ENCODE data around the gene MAP2K6. TPM values are rescaled to one million over a fixed set of nuclear protein-coding genes. Genes with fewer than 3 reads are reported as not detected.

The MAP2K6 gene
- total and polyA plus RNA-seq, 10 of the 15 experiments (the other 5 are each of a cell fraction or from before 2014, with no cell fraction given) = 15.6 to 70.3 (median 22.9) TPM

DNA sequence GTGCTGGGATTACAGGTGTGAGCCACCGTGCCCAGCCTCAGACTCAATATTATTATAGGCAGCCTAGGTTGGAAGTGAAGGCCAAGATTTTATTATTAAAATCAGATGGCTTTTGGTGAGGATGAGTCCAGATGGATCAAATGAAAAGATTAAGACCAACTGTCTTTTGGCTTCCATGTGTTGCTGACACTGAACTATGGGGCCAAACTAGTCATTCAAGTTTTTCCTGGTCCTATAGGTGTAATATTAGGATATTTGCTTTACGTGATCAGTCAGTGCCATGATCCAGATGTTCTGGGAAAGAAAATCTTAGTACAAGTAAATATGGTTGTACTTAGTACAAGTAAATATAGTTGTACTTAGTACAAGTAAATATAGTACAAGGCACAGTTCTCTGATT, 140.6 kb downstream of the MAP2K6 start:
- Histone ChIP-seq H3K4me3 (no peak overlapping the region), H3K4me2 (ENCODE audit: control insufficient read depth, insufficient read depth) (no peak overlapping the region), H3K36me3 (ENCODE audit: control insufficient read depth in 2 of 2, insufficient read depth in 2 of 2, low read length in 1 of 2) (no peaks in the 10 kb centered on the region; a peak in 1 of 4 replicates), H3K27me3 (replicated peaks in 1 of 2; ENCODE audit: control insufficient read depth in 2 of 2, insufficient read depth in 2 of 2, low read length in 1 of 2) (no peaks in the 10 kb centered on the region), H4K20me1 (ENCODE audit: control insufficient read depth, insufficient read depth) (no peaks in the 10 kb centered on the region), H3K4me1 (ENCODE audit: control insufficient read depth, insufficient read depth, low read length) (peaks cover 11% of the 10 kb centered on the region; the same call in 1 of the 2 replicates), H2AFZ (ENCODE audit: control insufficient read depth, low read depth, low read length) (no peak overlapping the region), H3K9me3 (replicated peaks; ENCODE audit: control insufficient read depth, insufficient read depth, low read length) (peaks cover 5% of the 10 kb centered on the region; the same call in 2 of the 3 replicates), H3K9ac (ENCODE audit: control insufficient read depth, insufficient read depth, low read length) (no peak overlapping the region), H3K79me2 (ENCODE audit: control insufficient read depth, insufficient read depth, low read length) (no peaks in the 10 kb centered on the region), H3K27ac (ENCODE audit: control insufficient read depth, insufficient read depth) (no peak overlapping the region)
- ChIA-PET POLR2A (interaction anchor here (0.6 kb wide), 1 partner anchor 602 kb away, joined by 3 read pairs; no protein-coding TSS in a partner anchor), RAD21 (ENCODE audit: unreplicated experiment) (no interaction called here), SMC1A (ENCODE audit: uncharacterized antibody, unreplicated experiment) (interaction anchor here (1.0 kb wide), 1 partner anchor 583 kb away, joined by 3 read pairs; no protein-coding TSS in a partner anchor), CTCF (no interaction called here)
- ATAC-seq (no peak), FAIRE-seq (no peak), DNase-seq (ENCODE audit: low read depth, low spot score) (no peak)
- 95% methylated on average over 2 of the region's 2 CpGs for WGBS (ENCODE audit: insufficient coverage, insufficient replicate concordance, low lambda C conversion rate, missing lambda C conversion rate)
- intact Hi-C loops (cut with micrococcal nuclease; ENCODE audit: unreplicated experiment) (no loop called here), in situ Hi-C loops (cut with MboI) (no loop called here)
- TF ChIP-seq PAX8 (IDR thresholded peaks at IDR 0.05) (no peak), ZBTB11 (CRISPR knock-in tag; IDR thresholded peaks at IDR 0.05) (no peak), CREM (IDR thresholded peaks at IDR 0.05; ENCODE audit: low read depth) (no peak), CBX3 (IDR thresholded peaks at IDR 0.05; ENCODE audit: borderline replicate concordance, low read depth) (no peak)
- TF ChIP-seq, protein P1, sequence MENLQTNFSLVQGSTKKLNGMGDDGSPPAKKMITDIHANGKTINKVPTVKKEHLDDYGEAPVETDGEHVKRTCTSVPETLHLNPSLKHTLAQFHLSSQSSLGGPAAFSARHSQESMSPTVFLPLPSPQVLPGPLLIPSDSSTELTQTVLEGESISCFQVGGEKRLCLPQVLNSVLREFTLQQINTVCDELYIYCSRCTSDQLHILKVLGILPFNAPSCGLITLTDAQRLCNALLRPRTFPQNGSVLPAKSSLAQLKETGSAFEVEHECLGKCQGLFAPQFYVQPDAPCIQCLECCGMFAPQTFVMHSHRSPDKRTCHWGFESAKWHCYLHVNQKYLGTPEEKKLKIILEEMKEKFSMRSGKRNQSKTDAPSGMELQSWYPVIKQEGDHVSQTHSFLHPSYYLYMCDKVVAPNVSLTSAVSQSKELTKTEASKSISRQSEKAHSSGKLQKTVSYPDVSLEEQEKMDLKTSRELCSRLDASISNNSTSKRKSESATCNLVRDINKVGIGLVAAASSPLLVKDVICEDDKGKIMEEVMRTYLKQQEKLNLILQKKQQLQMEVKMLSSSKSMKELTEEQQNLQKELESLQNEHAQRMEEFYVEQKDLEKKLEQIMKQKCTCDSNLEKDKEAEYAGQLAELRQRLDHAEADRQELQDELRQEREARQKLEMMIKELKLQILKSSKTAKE (IDR thresholded peaks at IDR 0.05; ENCODE audit: low read depth, poor library complexity, severe bottlenecking) = no peak
- BruUV-seq (replicated peaks) = no TSS peak
